BE2C (cell line): ENCODE data around the gene GFOD1.

Source experiments
- DNase-seq: peaks from one replicate; pipeline ENCODE4 v3.0.0-alpha.2; 2020
- H3K27me3 ChIP-seq: fragments of 250-450 bp; sonication (Bioruptor Pico); 2 replicates; pipeline ENCODE4 v1.5.1; 2020; ENCODE audit warnings: mild to moderate bottlenecking
- H3K36me3 ChIP-seq: fragments of 250-450 bp; sonication (Bioruptor Pico); 2 replicates; pipeline ENCODE4 v1.5.1; 2020; ENCODE audit warnings: mild to moderate bottlenecking
- H3K4me1 ChIP-seq: fragments of 250-450 bp; sonication (Bioruptor Pico); 2 replicates; pipeline ENCODE4 v1.5.1; 2020
- H3K4me3 ChIP-seq: 2 replicates; pipeline ENCODE4 v1.5.1; 2011; ENCODE audit warnings: low read depth, low read length
- H3K9me3 ChIP-seq: fragments of 250-450 bp; sonication (Bioruptor Pico); 2 replicates; pipeline ENCODE4 v1.5.1; 2020
- TF ChIP-seq, protein P1 (sequence below): IDR thresholded peaks from 2 replicates; pipeline ENCODE4 v1.5.1; 2012; ENCODE audit warnings: mild to moderate bottlenecking, low read depth, low read length

The GFOD1 gene

DNA sequence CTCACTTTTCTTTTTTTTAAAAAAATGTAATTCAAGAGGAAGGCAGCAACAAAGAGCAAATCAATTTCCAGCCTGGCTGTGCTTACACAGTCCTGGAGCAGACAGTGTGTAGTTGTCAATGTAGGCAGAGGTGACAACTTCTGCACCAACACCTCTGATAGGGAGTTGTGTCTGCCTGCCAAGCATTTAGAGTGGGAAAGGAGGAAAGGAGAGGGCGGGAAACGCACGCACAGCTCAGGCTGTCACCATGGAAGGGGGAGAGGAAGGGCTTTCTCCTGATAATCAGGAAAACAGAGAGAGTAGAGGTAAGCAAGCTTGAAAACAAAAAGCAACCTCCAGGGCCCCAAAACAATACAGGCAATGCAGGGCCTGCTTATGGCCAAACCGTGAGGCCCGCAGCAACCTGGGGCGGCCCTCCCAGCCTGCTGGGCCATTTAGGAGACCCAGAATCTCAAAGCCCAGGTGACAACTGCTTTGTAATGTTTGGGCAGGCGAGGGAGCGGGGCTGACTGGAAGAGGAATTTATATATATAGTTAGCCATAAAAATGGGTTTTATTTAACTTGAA lies 41.5 kb upstream of the GFOD1 start:
- Histone ChIP-seq H3K27me3 (no peaks in the 10 kb centered on the region), H3K4me1 (no peaks in the 10 kb centered on the region), H3K36me3 (no peaks in the 10 kb centered on the region), H3K9me3 (no peaks in the 10 kb centered on the region), H3K4me3 (no peak overlapping the region)
- DNase-seq = no peak
- TF ChIP-seq, protein P1, sequence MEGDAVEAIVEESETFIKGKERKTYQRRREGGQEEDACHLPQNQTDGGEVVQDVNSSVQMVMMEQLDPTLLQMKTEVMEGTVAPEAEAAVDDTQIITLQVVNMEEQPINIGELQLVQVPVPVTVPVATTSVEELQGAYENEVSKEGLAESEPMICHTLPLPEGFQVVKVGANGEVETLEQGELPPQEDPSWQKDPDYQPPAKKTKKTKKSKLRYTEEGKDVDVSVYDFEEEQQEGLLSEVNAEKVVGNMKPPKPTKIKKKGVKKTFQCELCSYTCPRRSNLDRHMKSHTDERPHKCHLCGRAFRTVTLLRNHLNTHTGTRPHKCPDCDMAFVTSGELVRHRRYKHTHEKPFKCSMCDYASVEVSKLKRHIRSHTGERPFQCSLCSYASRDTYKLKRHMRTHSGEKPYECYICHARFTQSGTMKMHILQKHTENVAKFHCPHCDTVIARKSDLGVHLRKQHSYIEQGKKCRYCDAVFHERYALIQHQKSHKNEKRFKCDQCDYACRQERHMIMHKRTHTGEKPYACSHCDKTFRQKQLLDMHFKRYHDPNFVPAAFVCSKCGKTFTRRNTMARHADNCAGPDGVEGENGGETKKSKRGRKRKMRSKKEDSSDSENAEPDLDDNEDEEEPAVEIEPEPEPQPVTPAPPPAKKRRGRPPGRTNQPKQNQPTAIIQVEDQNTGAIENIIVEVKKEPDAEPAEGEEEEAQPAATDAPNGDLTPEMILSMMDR = no peak

DNA sequence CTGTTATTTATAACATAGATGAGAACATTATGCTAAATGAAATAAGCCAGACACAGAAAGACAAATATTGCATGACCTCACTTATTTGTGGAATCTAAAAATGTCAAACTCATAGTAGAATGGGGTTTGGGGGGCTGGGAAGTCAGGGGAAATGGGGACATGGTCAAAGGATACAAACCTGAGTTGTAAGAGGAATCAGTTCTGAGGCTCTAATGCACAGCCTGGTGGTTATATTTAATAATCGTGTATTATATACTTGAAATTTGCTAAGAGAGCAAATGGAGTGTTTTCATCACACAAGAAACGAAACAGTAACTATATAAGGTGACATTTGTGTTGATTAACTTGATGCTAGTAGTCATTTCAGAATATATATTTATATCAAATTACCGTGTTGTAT lies 40.8 kb upstream of the GFOD1 start:
- no peak for DNase-seq
- Histone ChIP-seq H3K27me3 (no peaks in the 10 kb centered on the region), H3K9me3 (no peaks in the 10 kb centered on the region), H3K4me1 (no peaks in the 10 kb centered on the region), H3K36me3 (no peaks in the 10 kb centered on the region), H3K4me3 (no peak overlapping the region)
- TF ChIP-seq, protein P1 = no peak

DNA sequence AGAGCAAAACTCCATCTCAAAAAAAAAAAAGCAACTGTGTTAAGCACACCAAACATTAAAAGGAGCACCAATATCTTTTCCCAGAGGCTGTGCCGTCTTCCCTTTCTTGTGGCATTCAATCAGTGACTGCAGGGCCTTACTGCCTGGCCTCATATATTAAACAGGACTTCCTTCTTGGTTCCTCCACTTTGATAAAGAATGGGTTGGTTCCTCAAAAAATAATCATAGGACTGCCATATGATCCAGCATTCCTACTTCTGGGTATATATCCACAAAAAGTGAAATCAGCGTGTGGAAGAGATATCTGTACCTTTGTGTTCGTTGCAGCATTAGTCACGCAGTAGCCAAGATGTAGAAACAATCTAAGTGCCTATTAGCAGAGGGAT lies 40.3 kb upstream of the GFOD1 start:
- H3K4me1 ChIP-seq = no peaks in the 10 kb centered on the region
- no peaks in the 10 kb centered on the region for H3K36me3 ChIP-seq
- no peaks in the 10 kb centered on the region for H3K9me3 ChIP-seq
- no peak overlapping the region for H3K4me3 ChIP-seq
- no peak for DNase-seq
- H3K27me3 ChIP-seq = no peaks in the 10 kb centered on the region
- TF ChIP-seq, protein P1 = no peak

DNA sequence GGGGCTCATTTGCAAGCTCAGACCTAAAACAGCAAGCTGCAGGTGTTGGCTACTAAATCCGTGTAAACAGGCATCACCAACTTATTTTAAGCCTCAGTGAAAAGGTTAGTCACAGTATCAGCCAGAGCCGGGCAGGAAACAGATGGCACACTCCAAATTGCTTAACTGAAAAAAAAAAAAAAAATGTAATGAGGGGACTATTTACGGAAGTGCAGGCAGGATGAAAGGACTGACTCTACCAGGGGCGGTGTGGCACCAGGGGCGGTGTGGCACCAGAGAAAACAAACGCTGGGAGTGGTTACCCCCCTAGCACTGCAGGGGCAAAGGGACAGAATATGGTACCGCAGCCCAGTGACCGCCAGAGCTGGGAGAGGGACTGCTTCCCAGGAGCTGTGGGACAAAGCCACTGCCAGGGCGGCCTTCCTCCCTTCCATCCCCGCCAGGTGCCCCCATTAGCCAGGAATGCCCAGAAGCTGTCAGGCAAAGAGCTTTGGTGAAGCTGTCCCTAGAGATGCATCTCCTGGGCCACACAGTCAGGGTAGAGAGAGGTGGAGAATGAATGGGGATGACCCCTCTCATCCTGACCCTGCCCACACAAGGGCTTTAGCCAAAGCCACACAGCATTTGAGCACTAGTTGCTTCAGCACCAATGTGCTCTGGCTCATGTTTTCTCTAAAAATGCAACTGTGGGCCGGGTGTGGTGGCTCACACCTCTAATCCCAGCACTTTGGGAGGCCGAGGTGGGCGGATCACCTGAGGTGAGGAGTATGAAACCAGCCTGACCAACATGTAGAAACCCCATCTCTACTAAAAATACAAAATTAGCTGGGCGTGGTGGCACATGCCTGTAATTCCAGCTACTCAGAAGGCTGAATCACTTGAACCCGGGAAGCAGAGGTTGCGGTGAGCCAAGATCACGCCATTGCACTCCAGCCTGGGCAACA lies 39.6 kb upstream of the GFOD1 start:
- Histone ChIP-seq H3K4me3 (no peak overlapping the region), H3K27me3 (no peaks in the 10 kb centered on the region), H3K9me3 (no peaks in the 10 kb centered on the region), H3K36me3 (no peaks in the 10 kb centered on the region), H3K4me1 (no peaks in the 10 kb centered on the region)
- TF ChIP-seq, protein P1 = no peak
- DNase-seq = no peak

DNA sequence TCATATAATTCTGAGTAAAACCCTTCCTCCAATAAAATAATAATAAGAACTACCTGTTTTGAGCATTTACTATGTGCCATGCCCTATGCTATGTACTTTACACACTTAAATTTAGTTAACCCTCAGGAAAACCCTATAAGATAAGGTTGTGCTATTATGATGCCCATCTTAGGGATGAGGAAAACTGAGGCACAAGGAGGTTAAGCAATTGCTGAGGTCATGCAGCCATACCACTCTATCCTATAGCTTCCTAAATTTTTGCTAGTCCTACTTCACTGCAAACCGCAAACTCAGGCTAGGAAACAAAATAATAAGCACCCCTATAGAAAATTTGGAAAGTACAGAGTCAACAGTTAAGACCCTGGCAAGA lies 38.9 kb upstream of the GFOD1 start:
- H3K9me3 ChIP-seq = no peaks in the 10 kb centered on the region
- H3K4me1 ChIP-seq = no peaks in the 10 kb centered on the region
- no peak for DNase-seq
- TF ChIP-seq, protein P1 = no peak
- no peaks in the 10 kb centered on the region for H3K36me3 ChIP-seq
- no peak overlapping the region for H3K4me3 ChIP-seq
- no peaks in the 10 kb centered on the region for H3K27me3 ChIP-seq
